Glutamatergic neuron (in vitro differentiated cells): Measurements from ENCODE around the gene NTN1. TPM values are rescaled to one million over a fixed set of nuclear protein-coding genes. Genes with fewer than 3 reads are reported as not detected.

Experiments used
- DNase-seq: peaks from one replicate; pipeline ENCODE4 v3.0.0; 2022
- H3K27ac Mint-ChIP-seq: one replicate; pipeline ENCODE4 v1.8.0; 2020; ENCODE audit warnings: mild to moderate bottlenecking, mixed read lengths, inconsistent platforms; ENCODE audit not compliant: unreplicated experiment
- H3K27me3 Mint-ChIP-seq: one replicate; pipeline ENCODE4 v1.8.0; 2020; ENCODE audit warnings: mild to moderate bottlenecking, moderate library complexity, mixed read lengths, inconsistent platforms; ENCODE audit not compliant: unreplicated experiment
- H3K36me3 Mint-ChIP-seq: one replicate; pipeline ENCODE4 v1.8.0; 2020; ENCODE audit warnings: mild to moderate bottlenecking, mixed read lengths, inconsistent platforms; ENCODE audit not compliant: unreplicated experiment
- H3K4me1 Mint-ChIP-seq: one replicate; pipeline ENCODE4 v1.8.0; 2020; ENCODE audit warnings: mild to moderate bottlenecking, low read depth, mixed read lengths, inconsistent platforms; ENCODE audit not compliant: unreplicated experiment
- H3K4me3 Mint-ChIP-seq: one replicate; pipeline ENCODE4 v1.8.0; 2020; ENCODE audit warnings: mild to moderate bottlenecking, mixed read lengths, inconsistent platforms; ENCODE audit not compliant: unreplicated experiment
- H3K9me3 Mint-ChIP-seq: one replicate; pipeline ENCODE4 v1.8.0; 2020; ENCODE audit warnings: mild to moderate bottlenecking, moderate library complexity, mixed read lengths, inconsistent platforms; ENCODE audit not compliant: unreplicated experiment
- total RNA-seq: library from RNA; stranded (reverse); fragmentation: NEBNext Ultra II Directional; extraction: Animal tissue kit (Norgen Biotek cat#: 25700); gene quantifications from one replicate; pipeline ENCODE4 v1.2.1, GENCODE V29; 2021; ENCODE audit not compliant: unreplicated experiment
- TF ChIP-seq, protein P1 (sequence below): fragments of 200-600 bp; sonication (generic); IDR thresholded peaks from one replicate; pipeline ENCODE4 v1.5.0; 2021; ENCODE audit not compliant: partially characterized antibody, unreplicated experiment

Gene NTN1
- total RNA-seq, 1 donor from 2014 or later, result 0.76 TPM

DNA sequence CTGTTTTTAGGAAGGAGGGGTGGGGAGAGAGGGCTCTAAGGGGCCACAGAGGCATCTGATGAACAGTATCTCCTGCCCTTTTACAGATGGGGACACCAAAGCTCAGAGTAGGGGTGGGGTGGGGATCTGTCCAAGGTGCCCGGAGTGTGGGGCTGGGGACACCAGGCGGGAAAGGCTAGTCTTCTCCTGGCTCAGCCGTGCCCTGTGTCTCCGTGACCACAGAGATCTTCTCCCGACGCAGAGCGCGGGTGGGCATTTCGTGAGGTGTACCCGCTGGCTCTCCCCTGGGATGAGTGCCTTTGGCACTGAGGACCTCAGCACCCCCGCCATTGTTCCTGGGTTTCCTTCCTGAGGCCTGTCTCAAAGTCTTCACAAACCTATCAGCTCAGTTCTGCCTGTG is 209.6 kb downstream of the NTN1 start:
- no peaks in the 10 kb centered on the region for H3K27me3 Mint-ChIP-seq
- no peak overlapping the region for H3K4me3 Mint-ChIP-seq
- H3K9me3 Mint-ChIP-seq, result no peaks in the 10 kb centered on the region
- no peaks in the 10 kb centered on the region for H3K4me1 Mint-ChIP-seq
- peak; percentile 2 for DNase-seq
- H3K27ac Mint-ChIP-seq, result no peak overlapping the region
- TF ChIP-seq, protein P1, sequence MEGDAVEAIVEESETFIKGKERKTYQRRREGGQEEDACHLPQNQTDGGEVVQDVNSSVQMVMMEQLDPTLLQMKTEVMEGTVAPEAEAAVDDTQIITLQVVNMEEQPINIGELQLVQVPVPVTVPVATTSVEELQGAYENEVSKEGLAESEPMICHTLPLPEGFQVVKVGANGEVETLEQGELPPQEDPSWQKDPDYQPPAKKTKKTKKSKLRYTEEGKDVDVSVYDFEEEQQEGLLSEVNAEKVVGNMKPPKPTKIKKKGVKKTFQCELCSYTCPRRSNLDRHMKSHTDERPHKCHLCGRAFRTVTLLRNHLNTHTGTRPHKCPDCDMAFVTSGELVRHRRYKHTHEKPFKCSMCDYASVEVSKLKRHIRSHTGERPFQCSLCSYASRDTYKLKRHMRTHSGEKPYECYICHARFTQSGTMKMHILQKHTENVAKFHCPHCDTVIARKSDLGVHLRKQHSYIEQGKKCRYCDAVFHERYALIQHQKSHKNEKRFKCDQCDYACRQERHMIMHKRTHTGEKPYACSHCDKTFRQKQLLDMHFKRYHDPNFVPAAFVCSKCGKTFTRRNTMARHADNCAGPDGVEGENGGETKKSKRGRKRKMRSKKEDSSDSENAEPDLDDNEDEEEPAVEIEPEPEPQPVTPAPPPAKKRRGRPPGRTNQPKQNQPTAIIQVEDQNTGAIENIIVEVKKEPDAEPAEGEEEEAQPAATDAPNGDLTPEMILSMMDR, result no peak
- H3K36me3 Mint-ChIP-seq, result no peaks in the 10 kb centered on the region

DNA sequence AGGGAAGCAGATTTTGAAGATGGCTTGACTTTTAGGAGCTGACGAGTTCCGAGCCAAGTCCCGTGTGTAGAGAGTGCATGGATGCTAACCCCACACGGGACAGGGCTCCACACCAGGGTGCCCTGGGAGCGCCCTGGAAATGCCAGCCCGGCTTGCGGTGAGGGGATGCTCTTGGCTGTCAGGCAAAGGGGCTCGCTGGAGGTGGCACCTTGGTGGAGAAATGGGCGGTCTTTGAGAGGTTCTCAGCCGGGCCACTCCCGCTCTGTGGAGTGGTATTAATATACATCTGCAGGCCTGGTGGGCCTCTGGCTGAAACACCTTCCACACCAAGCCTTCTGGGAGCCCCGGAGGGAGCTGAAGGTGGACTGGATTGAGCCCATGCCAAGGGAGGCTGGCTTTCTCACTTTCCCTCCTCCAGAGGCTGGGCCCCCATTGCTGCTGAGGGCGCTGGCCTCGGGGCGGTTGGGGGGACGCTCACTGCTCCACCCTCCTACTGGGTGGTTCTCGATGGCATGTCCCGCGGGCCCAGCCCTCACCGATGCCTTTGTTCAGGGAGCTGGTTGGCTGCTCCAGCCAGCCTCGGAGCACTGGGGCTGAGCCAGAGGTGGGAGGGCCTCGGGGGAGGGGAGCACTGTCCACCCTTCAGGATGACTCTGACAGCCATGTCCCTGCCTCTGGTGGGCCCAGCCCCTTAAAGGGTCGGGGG is 210.3 kb downstream of the NTN1 start:
- Mint-ChIP-seq H3K9me3 (no peaks in the 10 kb centered on the region), H3K27me3 (no peaks in the 10 kb centered on the region), H3K36me3 (no peaks in the 10 kb centered on the region), H3K4me1 (no peaks in the 10 kb centered on the region), H3K27ac (no peak overlapping the region), H3K4me3 (no peak overlapping the region)
- TF ChIP-seq, protein P1, result no peak
- peak; percentile 17 for DNase-seq

DNA sequence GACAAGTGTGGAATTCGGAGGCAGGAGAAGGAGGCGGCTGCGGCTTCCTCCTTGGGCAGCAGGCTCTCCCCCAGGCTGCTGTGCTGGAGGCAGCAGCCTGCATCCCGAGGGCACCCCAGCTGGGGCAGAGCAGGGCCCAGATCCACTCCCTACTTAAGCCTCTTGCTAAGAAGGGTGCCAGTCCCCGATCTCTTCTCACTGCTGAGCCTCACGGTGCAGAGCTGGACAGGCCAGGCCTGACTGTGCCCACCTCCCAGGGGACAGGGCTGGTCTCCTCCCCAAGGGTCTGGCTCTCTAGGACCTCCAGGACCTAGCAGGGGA is 210.8 kb downstream of the NTN1 start:
- no peak overlapping the region for H3K4me3 Mint-ChIP-seq
- no peaks in the 10 kb centered on the region for H3K4me1 Mint-ChIP-seq
- no peaks in the 10 kb centered on the region for H3K9me3 Mint-ChIP-seq
- DNase-seq, result no peak
- H3K27me3 Mint-ChIP-seq, result no peaks in the 10 kb centered on the region
- H3K27ac Mint-ChIP-seq, result no peak overlapping the region
- TF ChIP-seq, protein P1, result no peak
- H3K36me3 Mint-ChIP-seq, result no peaks in the 10 kb centered on the region

DNA sequence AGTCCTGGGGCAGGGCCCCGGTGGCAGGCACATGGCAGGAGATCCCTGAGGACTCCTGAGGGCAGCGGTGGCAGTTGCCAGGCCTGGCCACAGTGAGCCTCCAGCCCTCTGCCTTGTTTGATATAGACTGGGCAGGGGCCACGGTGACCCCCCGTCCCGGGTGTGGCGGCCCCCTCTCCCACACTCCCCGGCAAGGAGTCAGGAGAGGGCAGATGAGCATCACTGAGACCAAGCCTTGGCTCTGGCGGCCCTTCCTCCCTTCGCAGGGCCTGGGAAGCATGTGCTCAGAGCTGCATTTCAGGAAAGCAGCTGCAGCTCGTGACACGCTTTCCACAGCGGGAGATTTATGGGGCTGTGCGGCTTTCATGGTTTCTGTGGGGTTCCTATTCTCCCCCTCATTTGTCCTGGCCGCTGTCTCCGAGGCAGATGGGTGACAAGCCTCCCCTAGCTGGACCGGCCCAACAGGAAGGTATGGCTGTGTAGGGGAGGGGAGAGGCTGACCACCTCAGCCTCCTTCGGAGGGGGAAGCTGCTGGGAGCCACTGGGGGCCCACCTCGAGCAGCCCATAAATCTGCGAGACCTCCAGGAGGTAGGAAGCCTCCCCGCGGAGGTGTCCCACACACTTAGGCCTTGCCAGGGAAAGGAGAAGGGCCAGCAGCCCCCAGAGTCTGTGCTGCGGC is 211.4 kb downstream of the NTN1 start:
- Mint-ChIP-seq H3K4me3 (no peak overlapping the region), H3K27me3 (no peaks in the 10 kb centered on the region), H3K27ac (no peak overlapping the region), H3K36me3 (no peaks in the 10 kb centered on the region), H3K9me3 (no peaks in the 10 kb centered on the region), H3K4me1 (peaks cover 2% of the 10 kb centered on the region)
- TF ChIP-seq, protein P1, result no peak
- peak; percentile 11 for DNase-seq

DNA sequence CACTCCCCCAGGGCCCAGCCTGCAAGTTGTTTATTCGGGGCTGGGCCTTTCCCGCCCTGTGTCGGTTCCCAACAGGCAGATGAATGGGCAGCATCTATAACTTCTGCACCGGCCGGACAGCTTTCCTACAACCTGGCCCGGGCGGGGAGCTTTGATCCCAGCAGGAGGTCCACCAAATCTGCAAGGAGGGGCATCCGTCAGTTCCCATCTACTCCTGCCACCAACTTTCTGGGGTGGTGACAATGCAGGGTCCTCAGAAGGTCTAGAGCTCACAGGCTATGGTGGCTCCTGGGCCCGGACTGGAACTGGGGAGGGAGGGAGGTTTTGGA is 211.9 kb downstream of the NTN1 start:
- H3K4me3 Mint-ChIP-seq, result no peak overlapping the region

More for the DNA sequence above, 211.9 kb downstream of the NTN1 start:
- Mint-ChIP-seq H3K27me3 (no peaks in the 10 kb centered on the region), H3K36me3 (no peaks in the 10 kb centered on the region), H3K9me3 (peaks cover 3% of the 10 kb centered on the region), H3K4me1 (peaks cover 7% of the 10 kb centered on the region), H3K27ac (no peak overlapping the region)
- TF ChIP-seq, protein P1, result no peak
- DNase-seq, result no peak
